Stimulated activated CD8-positive, alpha-beta memory T cell treated with anti-CD3 and anti-CD28 coated beads, Interleukin-7, amount 100 ng/mL, for 24 hours (primary cell): ENCODE measurements around the gene ZNF525.
"Not testable (repeated sequence)": the region's sequence is repeated elsewhere in the genome, so short reads cannot be mapped to it uniquely, and the experiment has no call there.

Experiments
- DNase-seq: peaks from one replicate; pipeline ENCODE4 v3.0.0-alpha.2; 2020; ENCODE audit warnings: low read depth

Gene ZNF525

DNA sequence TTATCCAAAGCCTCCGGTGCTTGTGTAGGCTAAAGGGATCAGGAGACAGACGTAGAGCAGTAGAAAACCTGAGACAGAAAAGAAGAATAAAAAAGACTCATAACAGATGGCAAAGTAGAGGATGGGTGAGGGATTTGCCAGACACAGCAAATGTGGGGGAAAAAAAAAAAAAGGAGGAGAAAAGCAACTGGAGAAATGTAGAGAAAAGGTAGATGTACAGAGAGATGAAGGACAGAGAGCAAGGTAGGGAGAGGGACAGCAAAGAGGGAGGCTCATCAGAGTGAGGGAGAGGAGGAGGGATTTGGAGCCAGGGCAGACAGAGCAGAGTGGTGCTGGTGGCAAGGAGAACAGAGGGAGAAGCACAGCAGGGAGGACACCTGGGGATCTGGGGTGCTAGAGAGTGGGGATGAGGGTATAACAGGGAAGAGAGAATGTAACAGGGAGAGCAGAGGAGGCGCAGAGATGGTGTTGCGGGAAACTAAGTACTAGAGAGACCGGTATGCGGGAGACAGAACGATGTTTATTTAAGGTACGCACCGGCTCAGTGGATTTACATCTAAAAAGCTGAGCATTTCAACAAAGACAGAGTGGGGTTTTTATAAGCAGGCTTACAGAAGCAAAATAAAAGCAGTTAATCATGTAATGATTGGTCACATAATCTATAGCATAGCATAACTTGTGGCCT lies 30.5 kb downstream of the ZNF525 start:
- DNase-seq, result not testable (repeated sequence)

DNA sequence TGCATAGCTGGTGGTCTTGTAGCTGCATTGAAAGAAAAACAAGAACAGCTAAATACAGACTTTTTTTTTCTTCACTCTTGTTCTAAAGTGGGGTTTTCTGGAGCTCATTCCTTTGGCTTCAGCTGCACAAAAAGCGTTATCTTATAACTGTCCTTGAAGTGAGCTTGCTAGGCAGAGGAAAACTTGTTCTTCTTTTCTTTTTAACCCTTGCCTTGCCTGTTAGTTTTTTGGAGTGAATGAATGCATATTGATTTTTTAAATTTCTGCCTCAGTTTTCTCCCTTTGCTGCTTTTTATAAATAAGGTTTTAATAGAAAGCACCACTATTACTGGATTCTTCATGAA lies 31.0 kb downstream of the ZNF525 start:
- no peak for DNase-seq

DNA sequence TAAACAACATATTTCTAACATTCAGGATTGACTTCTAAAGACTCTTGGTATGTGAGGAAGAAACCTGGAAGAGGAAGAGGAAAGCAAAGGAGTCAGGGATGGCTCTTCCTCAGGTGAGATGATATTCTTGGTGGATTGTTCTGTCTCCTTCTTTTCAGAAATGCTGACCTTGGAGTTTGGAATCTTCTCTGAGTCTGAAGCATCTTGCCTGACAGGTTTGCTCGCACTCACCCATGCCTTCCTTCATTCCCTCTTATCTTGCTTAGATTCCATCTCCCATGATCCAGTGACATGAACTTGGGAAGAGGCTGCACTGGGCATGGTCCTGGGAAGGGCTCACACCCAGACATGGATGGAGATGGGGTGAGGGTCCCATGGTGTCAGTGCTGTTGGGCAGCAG lies 32.4 kb downstream of the ZNF525 start:
- DNase-seq, result not testable (repeated sequence)

DNA sequence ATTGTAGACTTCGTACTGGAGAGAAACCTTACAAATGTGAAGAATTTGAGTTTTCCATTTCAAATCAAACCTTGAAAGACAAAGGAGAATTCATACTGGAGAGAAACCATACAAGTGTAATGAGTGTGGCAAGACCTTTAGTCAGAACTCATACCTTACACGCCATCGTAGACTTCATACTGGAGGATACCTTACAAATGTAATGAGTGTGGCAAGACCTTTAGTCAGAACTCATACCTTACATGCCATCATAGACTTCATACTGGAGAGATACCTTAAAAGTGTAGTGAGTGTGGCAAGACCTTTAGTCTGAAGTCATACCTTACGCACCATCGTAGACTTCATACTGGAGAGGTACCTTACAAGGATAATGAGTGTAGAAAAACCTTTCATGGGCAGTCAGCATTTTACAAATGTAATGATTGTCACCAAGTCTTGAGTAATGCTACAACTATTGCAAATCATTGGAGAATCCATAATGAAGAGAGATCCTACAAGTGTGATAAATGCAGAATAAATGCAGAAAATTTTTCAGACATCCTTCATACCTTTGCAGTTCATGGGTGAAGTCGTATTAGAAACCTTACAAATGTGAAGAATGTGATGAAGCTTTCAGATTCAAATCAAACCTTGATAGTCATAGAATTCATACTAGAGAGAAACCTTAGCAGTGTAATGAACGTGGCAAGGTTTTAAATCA lies 44.1 kb downstream of the ZNF525 start:
- no peak for DNase-seq

DNA sequence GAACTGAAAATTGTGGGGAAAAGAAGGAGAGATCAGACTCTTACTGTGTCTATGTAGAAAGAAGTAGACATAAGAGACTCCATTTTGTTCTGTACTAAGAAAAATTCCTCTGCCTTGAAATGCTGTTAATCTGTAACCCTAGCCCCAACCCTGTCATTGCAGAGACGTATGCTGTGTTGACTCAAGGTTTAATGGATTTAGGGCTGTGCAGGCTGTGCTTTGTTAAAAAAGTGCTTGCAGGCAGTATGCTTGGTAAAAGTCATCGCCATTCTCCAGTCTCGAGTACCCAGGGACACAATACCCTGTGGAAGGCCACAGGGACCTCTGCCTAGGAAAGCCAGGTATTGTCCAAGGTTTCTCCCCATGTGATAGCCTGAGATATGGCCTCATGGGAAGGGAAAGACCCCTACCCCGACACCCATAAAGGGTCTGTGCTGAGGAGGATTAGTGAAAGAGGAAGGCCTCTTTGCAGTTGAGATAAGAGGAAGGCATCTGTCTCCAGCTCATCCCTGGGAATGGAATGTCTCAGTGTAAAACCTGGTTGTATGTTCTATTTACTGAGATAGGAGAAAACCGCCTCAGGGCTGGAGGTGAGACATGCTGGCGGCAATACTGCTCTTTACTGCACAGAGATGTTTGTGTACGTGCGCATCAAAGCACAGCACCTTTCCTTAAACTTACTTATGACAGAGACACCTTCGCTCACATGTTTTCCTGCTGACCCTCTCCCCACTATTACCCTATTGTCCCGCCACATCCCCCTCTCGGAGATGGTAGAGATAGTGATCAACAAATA lies 55.2 kb downstream of the ZNF525 start:
- not testable (repeated sequence) for DNase-seq

DNA sequence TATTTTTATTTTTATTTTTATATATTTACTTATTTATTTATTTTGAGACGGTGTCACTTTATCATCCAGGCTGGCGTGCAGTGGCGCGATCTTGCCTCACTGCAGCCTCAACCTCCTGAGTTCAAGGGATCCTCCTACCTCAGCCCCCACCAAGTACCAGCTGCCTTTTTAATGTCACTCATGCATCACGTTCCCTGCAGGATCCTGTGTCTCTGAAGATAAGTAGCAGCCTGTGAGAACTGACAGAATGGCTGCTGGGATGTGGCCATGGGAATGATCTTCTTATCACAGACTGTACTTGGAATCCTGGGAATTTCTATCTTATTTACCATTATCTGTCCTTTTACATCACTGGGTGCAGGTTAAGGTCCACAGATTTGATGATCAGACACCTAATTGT lies 57.0 kb downstream of the ZNF525 start:
- DNase-seq, result no peak

DNA sequence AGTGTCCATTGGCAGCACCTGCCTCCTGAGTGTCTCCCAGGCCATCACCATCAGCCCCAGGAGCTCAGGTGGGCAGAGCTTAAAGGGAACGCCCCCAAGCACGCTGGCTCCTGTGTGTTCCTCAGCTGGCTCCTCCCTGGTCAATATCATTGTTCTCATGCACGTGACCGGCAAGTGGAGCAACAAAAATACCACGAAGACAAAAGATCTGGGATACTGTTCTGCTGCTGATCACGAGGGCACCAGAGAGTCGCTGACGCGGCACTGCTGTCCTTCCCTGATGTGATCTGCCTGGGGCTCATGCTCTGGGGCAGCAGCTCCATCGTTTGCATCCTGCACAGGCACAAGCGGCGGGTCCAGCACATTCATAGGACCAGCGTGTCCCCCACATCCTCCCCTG lies 57.6 kb downstream of the ZNF525 start:
- DNase-seq, result not testable (repeated sequence)

DNA sequence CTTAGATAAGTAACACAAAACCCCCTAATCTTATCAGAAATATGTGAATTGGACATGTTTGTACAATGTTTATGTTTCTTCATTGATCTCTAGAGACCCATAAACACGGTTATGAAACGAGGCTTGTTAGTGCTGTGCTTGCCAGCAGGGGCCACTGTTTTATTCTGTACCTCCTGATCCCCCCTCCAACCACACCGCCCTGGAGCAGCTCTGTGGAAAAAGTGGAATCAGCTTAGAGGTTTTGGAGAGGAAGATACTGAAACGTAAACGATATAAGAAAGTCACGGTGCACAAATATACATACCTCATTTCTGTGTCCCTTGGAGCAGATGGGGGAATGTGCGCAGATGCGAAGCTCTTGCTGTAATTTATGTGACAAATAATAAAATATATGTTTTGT lies 58.2 kb downstream of the ZNF525 start:
- not testable (repeated sequence) for DNase-seq

DNA sequence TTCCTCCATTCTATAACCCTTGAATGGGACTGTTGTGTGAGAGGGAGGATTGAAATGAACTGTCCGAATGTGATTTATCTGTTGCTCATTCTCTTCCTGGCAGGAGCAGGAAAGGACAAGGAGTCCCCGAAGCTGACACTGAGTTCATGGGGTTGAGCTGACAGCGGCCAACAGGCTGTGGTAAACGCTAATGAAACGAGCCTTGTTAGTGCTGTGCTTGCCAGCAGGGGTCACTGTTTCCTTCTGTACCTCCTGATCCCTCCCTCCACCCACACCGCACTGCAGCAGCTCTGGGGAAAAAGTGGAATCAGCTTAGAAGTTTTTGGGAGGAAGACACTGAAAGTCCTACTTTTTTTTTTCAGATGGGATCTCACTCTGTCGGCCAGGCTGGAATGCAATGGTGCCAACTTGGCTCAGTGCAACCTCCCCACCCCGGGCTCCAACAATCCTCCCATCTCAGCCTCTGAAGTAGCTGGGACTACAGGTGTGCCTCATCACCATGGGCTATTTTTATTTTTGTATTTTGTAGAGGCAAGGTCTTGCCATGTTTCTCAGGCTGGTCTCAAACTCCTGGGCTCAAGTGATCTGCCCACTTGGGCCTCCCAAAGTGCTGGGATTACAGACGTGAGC lies 59.6 kb downstream of the ZNF525 start:
- peak; percentile 26 for DNase-seq

DNA sequence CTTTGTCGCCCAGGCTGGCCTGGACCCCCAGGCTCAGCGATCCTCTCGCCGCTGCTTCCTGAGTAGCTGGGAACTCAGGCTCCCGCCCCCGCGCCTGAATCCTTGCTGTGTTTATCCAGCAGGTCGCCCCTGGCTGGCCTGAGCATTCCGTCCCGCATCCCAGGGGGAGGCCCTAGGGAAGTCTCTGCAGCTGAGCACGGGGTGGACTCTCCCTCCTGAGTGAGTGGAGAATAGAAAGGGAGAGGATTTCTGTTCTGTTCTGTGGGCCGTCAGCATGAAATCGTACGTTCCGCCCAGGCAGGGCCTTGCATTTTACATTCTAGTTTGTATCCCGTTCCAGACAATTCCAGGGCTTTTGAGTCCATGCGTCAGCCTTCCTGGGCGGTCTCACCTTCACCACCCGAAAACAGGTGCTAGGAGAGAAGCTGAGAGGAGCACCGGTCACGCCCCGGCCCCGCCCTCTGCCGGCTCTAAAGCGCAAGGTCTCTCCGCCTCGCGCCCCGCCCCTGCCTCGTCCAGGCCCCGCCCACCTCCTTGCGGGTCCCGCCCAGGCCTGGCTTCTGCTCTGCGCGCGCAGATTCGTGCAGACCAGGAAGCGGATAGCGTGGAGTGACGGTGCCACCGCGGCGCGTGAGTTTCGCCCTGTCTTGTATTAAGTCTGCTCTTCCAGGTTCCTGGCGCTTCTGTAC lies 66.0 kb downstream of the ZNF525 start, which contains the start of gene ZNF761:
Gene ZNF761, plus strand, starts transcription at position 586 of the 689 bp plus-strand sequence. CDS start 15,285 bp downstream, outside the sequence.
- peak; percentile 96 for DNase-seq

DNA sequence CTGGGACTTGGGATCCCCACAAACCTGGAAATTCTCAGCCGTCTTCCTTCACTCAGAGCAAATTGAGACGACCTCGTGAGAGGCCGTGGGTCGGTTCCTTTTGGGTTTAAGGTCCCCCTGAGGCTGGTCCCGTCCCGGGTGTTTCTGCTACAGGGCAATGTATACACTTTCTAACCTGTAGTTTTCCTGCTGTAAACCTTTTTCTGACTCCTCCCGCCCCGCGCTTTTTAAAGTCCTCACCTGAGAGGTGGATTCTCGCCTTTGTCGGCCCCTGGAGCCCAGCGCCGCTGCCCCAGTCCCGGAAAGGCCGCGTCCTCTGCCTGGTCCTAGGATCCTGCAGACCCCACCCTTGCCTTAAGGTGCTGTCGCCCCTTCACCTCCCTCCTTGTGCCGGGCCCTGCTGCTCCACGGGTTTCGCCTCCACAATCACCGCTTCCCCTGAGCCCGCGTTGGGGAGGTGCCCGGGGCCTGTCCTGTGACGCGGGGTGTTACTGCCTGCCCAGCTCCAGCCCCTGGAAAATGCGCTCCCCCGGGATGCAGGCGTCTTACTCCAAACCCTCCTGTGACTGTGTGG lies 66.7 kb downstream of the ZNF525 start:
- no peak for DNase-seq
